Measurements from ENCODE around the gene TRAF2. TPM values are rescaled to one million over a fixed set of nuclear protein-coding genes. Genes with fewer than 3 reads are reported as not detected.

Gene TRAF2
- total and polyA plus RNA-seq, 4 donors, result 4.7 to 14.9 (median 6.8) TPM

- TF ChIP-seq CTCF (IDR thresholded peaks at IDR 0.05; ENCODE audit: low read depth, low read length, missing input control), result no peak
Observed at GRCh38 chr9:136969774-136970173, 83.5 kb downstream of the TRAF2 start (continued).

GRCh38 chr9:136970361-136970760 is 84.0 kb downstream of the TRAF2 start:
- Histone ChIP-seq H3K9ac (ENCODE audit: low read depth in 1 of 2, low read length in 2 of 2) (no peak overlapping the region), H3K9me3 (ENCODE audit: control insufficient read depth in 4 of 4, low read length in 3 of 4) (no peaks in the 10 kb centered on the region), H3K36me3 (ENCODE audit: control insufficient read depth in 4 of 4, insufficient read depth in 3 of 4, low read depth in 1 of 4, low read length in 3 of 4) (no peaks in the 10 kb centered on the region), H3K4me3 (ENCODE audit: low read depth in 1 of 3, low read length in 3 of 3) (no peak overlapping the region), H3K4me1 (ENCODE audit: control insufficient read depth in 4 of 4, insufficient read depth in 4 of 4, low read length in 3 of 4) (peaks cover 0 to 2% (median 0%) of the 10 kb centered on the region in 4 donors), H3K27ac (ENCODE audit: low read depth in 1 of 2, low read length in 2 of 2) (no peak overlapping the region), H3K27me3 (ENCODE audit: control insufficient read depth in 4 of 4, insufficient read depth in 4 of 4, low read length in 3 of 4) (no peaks in the 10 kb centered on the region)
- WGBS, result 95% methylated on average over 11 of the region's 11 CpGs
- no peak for TF ChIP-seq CTCF (IDR thresholded peaks at IDR 0.05; ENCODE audit: low read depth, low read length, missing input control)
- DNase-seq (ENCODE audit: low spot score), result no peak

- no peak for DNase-seq (ENCODE audit: low spot score)
- TF ChIP-seq RXRA (IDR thresholded peaks at IDR 0.05) (no peak), SP1 (IDR thresholded peaks at IDR 0.05) (no peak), FOXA1 (IDR thresholded peaks at IDR 0.05) (no peak), FOXA2 (IDR thresholded peaks at IDR 0.05) (no peak), NR2F2 (IDR thresholded peaks at IDR 0.05) (no peak), CTCF (IDR thresholded peaks at IDR 0.05; ENCODE audit: low read depth, low read length, missing input control) (no peak)
- 87% methylated on average over 14 of the region's 14 CpGs for WGBS
- Histone ChIP-seq H3K9me3 (ENCODE audit: control insufficient read depth in 4 of 4, low read length in 3 of 4) (no peaks in the 10 kb centered on the region), H3K4me3 (ENCODE audit: low read depth in 1 of 3, low read length in 3 of 3) (no peak overlapping the region), H3K27me3 (ENCODE audit: control insufficient read depth in 4 of 4, insufficient read depth in 4 of 4, low read length in 3 of 4) (no peaks in the 10 kb centered on the region), H3K4me1 (ENCODE audit: control insufficient read depth in 4 of 4, insufficient read depth in 4 of 4, low read length in 3 of 4) (no peaks in the 10 kb centered on the region), H3K36me3 (ENCODE audit: control insufficient read depth in 4 of 4, insufficient read depth in 3 of 4, low read depth in 1 of 4, low read length in 3 of 4) (no peaks in the 10 kb centered on the region), H3K9ac (ENCODE audit: low read depth in 1 of 2, low read length in 2 of 2) (no peak overlapping the region), H3K27ac (ENCODE audit: low read depth in 1 of 2, low read length in 2 of 2) (no peak overlapping the region)
Observed at GRCh38 chr9:136971746-136972145, 85.4 kb downstream of the TRAF2 start.

GRCh38 chr9:136972335-136972734 is 86.0 kb downstream of the TRAF2 start:
- H3K9ac ChIP-seq (ENCODE audit: low read depth in 1 of 2, low read length in 2 of 2), result no peak overlapping the region
- H3K4me3 ChIP-seq (ENCODE audit: low read depth in 1 of 3, low read length in 3 of 3), result no peak overlapping the region
- WGBS, result 78% methylated on average over 11 of the region's 11 CpGs
- no peaks in the 10 kb centered on the region for H3K9me3 ChIP-seq (ENCODE audit: control insufficient read depth in 4 of 4, low read length in 3 of 4)
- TF ChIP-seq HNF4A (conservative IDR thresholded peaks at IDR 0.05) (no peak), NR2F2 (IDR thresholded peaks at IDR 0.05) (no peak), FOXA1 (IDR thresholded peaks at IDR 0.05) (no peak)
- no peaks in the 10 kb centered on the region for H3K27me3 ChIP-seq (ENCODE audit: control insufficient read depth in 4 of 4, insufficient read depth in 4 of 4, low read length in 3 of 4)
- no peak for DNase-seq (ENCODE audit: low spot score)
- H3K36me3 ChIP-seq (ENCODE audit: control insufficient read depth in 4 of 4, insufficient read depth in 3 of 4, low read depth in 1 of 4, low read length in 3 of 4), result no peaks in the 10 kb centered on the region
- H3K27ac ChIP-seq (ENCODE audit: low read depth in 1 of 2, low read length in 2 of 2), result no peak overlapping the region
- no peaks in the 10 kb centered on the region for H3K4me1 ChIP-seq (ENCODE audit: control insufficient read depth in 4 of 4, insufficient read depth in 4 of 4, low read length in 3 of 4)
